T-helper 2 cell treated with Interferon-gamma antibody and Interleukin-4, amounts not matched to agents 100 ng/mL and 5 ng/mL, for 36 hours (primary cell): ENCODE measurements around the gene SPOCK1. TPM values are rescaled to one million over a fixed set of nuclear protein-coding genes. Genes with fewer than 3 reads are reported as not detected.

Source experiments
- intact Hi-C: fragments of 100-400 bp; cut with micrococcal nuclease; formaldehyde crosslinking; loops from one replicate; pipeline ENCODE4 v1.15.1; 2023
- total RNA-seq: library from RNA; stranded (reverse); gene quantifications from 2 replicates; pipeline ENCODE4 v1.2.3, GENCODE V29; 2022

SPOCK1 gene
- total RNA-seq, 1 donor from 2014 or later, result 0.16 TPM

GRCh38 chr5:137200906-137201700, 298.0 kb downstream of the SPOCK1 start:
- intact Hi-C loops, result no loop called here

- intact Hi-C loops, result no loop called here
Observed at GRCh38 chr5:137199966-137200365, 299.2 kb downstream of the SPOCK1 start.

- intact Hi-C loops, result no loop called here
Observed at GRCh38 chr5:137199201-137199600, 299.9 kb downstream of the SPOCK1 start.

- intact Hi-C loops, result no loop called here
Observed at GRCh38 chr5:137195483-137195882, 303.6 kb downstream of the SPOCK1 start.

- intact Hi-C loops, result no loop called here
Observed at GRCh38 chr5:137194300-137194699, 304.8 kb downstream of the SPOCK1 start.

- intact Hi-C loops, result no loop called here
Observed at GRCh38 chr5:137192293-137192743, 306.8 kb downstream of the SPOCK1 start.

GRCh38 chr5:137191179-137191578, 307.9 kb downstream of the SPOCK1 start:
- intact Hi-C loops, result no loop called here

GRCh38 chr5:137190441-137190840, 308.7 kb downstream of the SPOCK1 start:
- intact Hi-C loops, result no loop called here

- intact Hi-C loops, result no loop called here
Observed at GRCh38 chr5:137190031-137190430, 309.1 kb downstream of the SPOCK1 start.

- intact Hi-C loops, result no loop called here
Observed at GRCh38 chr5:137188566-137188965, 310.6 kb downstream of the SPOCK1 start.

- intact Hi-C loops, result no loop called here
Observed at GRCh38 chr5:137186759-137187461, 312.2 kb downstream of the SPOCK1 start.

- intact Hi-C loops, result no loop called here
Observed at GRCh38 chr5:137185193-137185592, 313.9 kb downstream of the SPOCK1 start.

GRCh38 chr5:137184734-137185133, 314.4 kb downstream of the SPOCK1 start:
- intact Hi-C loops, result no loop called here

- intact Hi-C loops, result no loop called here
Observed at GRCh38 chr5:137182576-137182975, 316.6 kb downstream of the SPOCK1 start.

GRCh38 chr5:137181667-137182066, 317.5 kb downstream of the SPOCK1 start:
- intact Hi-C loops, result no loop called here

- intact Hi-C loops, result no loop called here
Observed at GRCh38 chr5:137179203-137179602, 319.9 kb downstream of the SPOCK1 start.

GRCh38 chr5:137176609-137177008, 322.5 kb downstream of the SPOCK1 start:
- intact Hi-C loops, result no loop called here

GRCh38 chr5:137176126-137176525, 323.0 kb downstream of the SPOCK1 start:
- intact Hi-C loops, result no loop called here

GRCh38 chr5:137174196-137174595, 324.9 kb downstream of the SPOCK1 start:
- intact Hi-C loops, result no loop called here

GRCh38 chr5:137172258-137172657, 326.9 kb downstream of the SPOCK1 start:
- intact Hi-C loops, result no loop called here

GRCh38 chr5:137167187-137167586, 331.9 kb downstream of the SPOCK1 start:
- intact Hi-C loops, result no loop called here

GRCh38 chr5:137164961-137165360, 334.2 kb downstream of the SPOCK1 start:
- intact Hi-C loops, result no loop called here

GRCh38 chr5:137164536-137164935, 334.6 kb downstream of the SPOCK1 start:
- intact Hi-C loops, result no loop called here
